GM12878 (cell line): Measurements from ENCODE around the gene TTI1. TPM values are rescaled to one million over a fixed set of nuclear protein-coding genes. Genes with fewer than 3 reads are reported as not detected.

Experiments used
- ATAC-seq: fragments of 200-7000 bp; cut with Tn5 transposase; 3 replicates; pipeline ENCODE4 v1.9.1; 2020; ENCODE audit warnings: mild to moderate bottlenecking, moderate library complexity
- BruUV-seq: library from RNA; stranded (reverse); fragments of 400-500 nt; replicated peaks from 2 replicates; lab custom pipeline; 2021; lab: Mats Ljungman, UMichigan
- CTCF ChIA-PET: fragments of 300-600 bp; sonication (Branson Sonifier 250); formaldehyde crosslinking; extraction: SDS; loops from one replicate; lab custom pipeline; 2021; ENCODE audit warnings: inconsistent platforms; lab: Yijun Ruan, JAX
- POLR2A ChIA-PET: fragments of 350-600 bp; formaldehyde crosslinking; extraction: SDS; loops from one replicate; lab custom pipeline; 2021; ENCODE audit warnings: inconsistent platforms; lab: Charles Lee
- RAD21 ChIA-PET: fragments of 300-600 bp; sonication (Branson Sonifier 250); formaldehyde crosslinking; loops from one replicate; lab custom pipeline; 2023; ENCODE audit warnings: antibody characterized with exemption; ENCODE audit not compliant: unreplicated experiment; lab: Charles Lee
- SMC1A ChIA-PET: fragments of 300-600 bp; sonication (Branson Sonifier 250); formaldehyde crosslinking; loops from one replicate; lab custom pipeline; 2023; ENCODE audit not compliant: unreplicated experiment, uncharacterized antibody; lab: Charles Lee
- DNase-seq: peaks from one replicate; pipeline ENCODE4 v3.0.0-alpha.2; 2011; ENCODE audit warnings: low read depth, low spot score
- FAIRE-seq: peaks from 3 replicates; lab custom pipeline; 2011; peaks lifted over from hg19 to GRCh38; lab: Jason Lieb, UNC
- H2AFZ ChIP-seq: 2 replicates; pipeline ENCODE4 v1.6.0; 2011; ENCODE audit warnings: low read depth, low read length, control low read depth; ENCODE audit not compliant: control insufficient read depth
- H3K27ac ChIP-seq: 2 replicates; pipeline ENCODE4 v1.5.1; 2011; ENCODE audit warnings: control low read depth; ENCODE audit not compliant: control insufficient read depth, insufficient read depth
- H3K27me3 ChIP-seq, 2 experiments: replicated peaks in 1 of 2; 2 replicates each; pipeline versions ENCODE4 v1.6.0 to v1.6.1; 2011; ENCODE audit warnings: low read length in 1 of 2; ENCODE audit not compliant: control insufficient read depth in 2 of 2, insufficient read depth in 2 of 2
- H3K36me3 ChIP-seq, 2 experiments: 2 replicates each; pipeline ENCODE4 v1.5.1; 2011; ENCODE audit warnings: low read length in 1 of 2; ENCODE audit not compliant: control insufficient read depth in 2 of 2, insufficient read depth in 2 of 2
- H3K4me1 ChIP-seq: 2 replicates; pipeline ENCODE4 v1.6.1; 2011; ENCODE audit warnings: mild to moderate bottlenecking, low read length, moderate library complexity, mixed read lengths; ENCODE audit not compliant: control insufficient read depth, insufficient read depth
- H3K4me2 ChIP-seq: 2 replicates; pipeline ENCODE4 v1.6.0; 2011; ENCODE audit warnings: control low read depth; ENCODE audit not compliant: control insufficient read depth, insufficient read depth
- H3K4me3 ChIP-seq: fragments of 200-600 bp; sonication (generic); 2 replicates; pipeline ENCODE4 v1.5.1; 2016
- H3K79me2 ChIP-seq: 2 replicates; pipeline ENCODE4 v1.6.0; 2011; ENCODE audit warnings: low read length; ENCODE audit not compliant: control insufficient read depth, insufficient read depth
- H3K9ac ChIP-seq: 2 replicates; pipeline ENCODE4 v1.8.0; 2011; ENCODE audit warnings: low read length, control low read depth, mixed read lengths; ENCODE audit not compliant: control insufficient read depth, insufficient read depth
- H3K9me3 ChIP-seq: replicated peaks from 3 replicates; pipeline ENCODE4 v1.5.1; 2011; ENCODE audit warnings: mild to moderate bottlenecking, low read length; ENCODE audit not compliant: control insufficient read depth, insufficient read depth
- H4K20me1 ChIP-seq: 2 replicates; pipeline ENCODE4 v1.6.0; 2011; ENCODE audit not compliant: control insufficient read depth, insufficient read depth
- FOS ChIP-seq: IDR thresholded peaks from 3 replicates; pipeline ENCODE4 v1.6.1; 2011; ENCODE audit warnings: borderline replicate concordance; ENCODE audit not compliant: insufficient read length; ENCODE audit errors: extremely low read depth
- NFYB ChIP-seq: IDR thresholded peaks from 2 replicates; pipeline ENCODE4 v1.6.1; 2011; ENCODE audit warnings: low read depth, mild to moderate bottlenecking, low read length, improper control_type of control experiment, moderate library complexity; ENCODE audit not compliant: insufficient read depth
- SMARCA5 ChIP-seq: fragments of 450-650 bp; IDR thresholded peaks from 2 replicates; pipeline ENCODE4 v1.6.1; 2017; ENCODE audit warnings: mild to moderate bottlenecking
- WGBS: methylation state at CpG from one replicate; pipeline ENCODE4 v1.1.6; 2016; ENCODE audit warnings: low lambda C conversion rate; ENCODE audit not compliant: insufficient replicate concordance, insufficient coverage; ENCODE audit errors: missing lambda C conversion rate; 5-methylcytosine and 5-hydroxymethylcytosine counted together
- in situ Hi-C: fragments of 300-500 bp; cut with MboI; formaldehyde crosslinking; loops from 9 replicates; pipeline ENCODE4 v1.14.3; 2018; ENCODE audit warnings: mixed read lengths
- intact Hi-C: fragments of 100-400 bp; cut with micrococcal nuclease; formaldehyde crosslinking; loops from one replicate; pipeline ENCODE4 v1.14.2; 2022; ENCODE audit not compliant: unreplicated experiment
- polyA plus RNA-seq, 11 experiments: library from polyadenylated mRNA; depleted of rRNA in 4 of 11; unstranded in 6 of 11; stranded (reverse) in 5 of 11; fragments of >200 nt; fragmentation: Nextera tagmentation in 4 of 11; fragmentation: Illumina TruSeq in 1 of 11; extraction: Ambion mirVana in 4 of 11; extraction: Trizol in 1 of 11; gene quantifications; 1 replicate in 1 of 11; 2 replicates in 10 of 11; pipeline versions ENCODE4 v1.2.1 to v1.2.3, GENCODE V29; 2011 to 2016; ENCODE audit warnings: inconsistent platforms in 2 of 11, missing spikeins in 2 of 11, low read depth in 1 of 11
- total RNA-seq, 4 experiments: library from RNA; depleted of rRNA in 3 of 4; stranded (reverse); fragments of >200 nt in 3 of 4; fragmentation: Illumina TruSeq in 1 of 4; extraction: Trizol in 1 of 4; gene quantifications; 2 replicates each; pipeline versions ENCODE4 v1.2.1 to v1.2.3, GENCODE V29; 2013 to 2021
- TF ChIP-seq, protein P1 (sequence below): IDR thresholded peaks from 2 replicates; pipeline ENCODE4 v1.6.1; 2012; ENCODE audit warnings: low read depth, low read length, improper control_type of control experiment
- TF ChIP-seq, protein P2 (sequence below): fragments of 450-650 bp; IDR thresholded peaks from 2 replicates; pipeline ENCODE4 v1.6.1; 2016; ENCODE audit warnings: mild to moderate bottlenecking, moderate library complexity, borderline replicate concordance

The TTI1 gene
- total and polyA plus RNA-seq, 10 of the 15 experiments (the other 5 are each of a cell fraction or from before 2014, with no cell fraction given): 5.3 to 44.6 (median 24.9) TPM

DNA sequence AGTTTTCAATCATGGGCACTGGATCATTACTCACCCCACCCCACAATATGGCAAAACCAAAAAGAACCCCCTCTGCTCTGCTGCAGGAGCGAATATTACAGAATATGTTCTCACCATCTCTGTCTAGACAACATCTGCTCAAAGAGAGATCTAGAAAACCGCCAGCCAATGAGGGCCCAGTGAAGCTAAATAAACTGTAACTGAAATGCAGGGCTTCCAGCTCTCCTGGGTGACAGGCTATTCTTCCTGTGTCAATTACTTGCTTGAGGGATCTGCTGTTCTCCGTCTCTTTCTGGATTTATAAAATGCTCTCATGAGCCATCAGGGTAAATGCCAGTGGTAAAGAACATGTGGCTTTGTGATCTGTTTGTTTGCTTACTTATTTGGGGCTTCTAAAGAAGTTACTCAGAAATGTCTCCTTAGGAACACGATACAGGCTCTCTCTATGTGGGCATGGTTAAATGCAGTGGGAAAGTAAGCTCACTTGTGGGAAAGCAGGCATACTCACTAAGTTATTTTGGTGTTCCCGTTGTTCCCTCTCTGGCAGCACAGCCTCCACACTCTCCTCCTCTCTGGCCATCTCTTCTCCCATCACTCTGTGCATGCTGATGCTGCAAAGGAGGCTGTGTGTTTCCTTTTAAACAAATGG lies 44.8 kb downstream of the TTI1 start:
- H2AFZ ChIP-seq: no peak overlapping the region
- DNase-seq: no peak
- no peak overlapping the region for H3K4me3 ChIP-seq
- H3K4me2 ChIP-seq: no peak overlapping the region
- BruUV-seq: no TSS peak
- no peaks in the 10 kb centered on the region for H4K20me1 ChIP-seq
- no peak overlapping the region for H3K9ac ChIP-seq
- CTCF ChIA-PET: interaction anchor here (0.9 kb wide), 1 partner anchor 298 kb away, joined by 3 read pairs; no protein-coding TSS in a partner anchor
- no peaks in the 10 kb centered on the region for H3K27me3 ChIP-seq
- in situ Hi-C loops (no loop called here), intact Hi-C loops (no loop called here)
- no peaks in the 10 kb centered on the region for H3K79me2 ChIP-seq
- peaks cover under 1 to 3% of the 10 kb centered on the region in 2 experiments; a peak in 3 of 4 replicates for H3K36me3 ChIP-seq
- POLR2A ChIA-PET: no interaction called here
- RAD21 ChIA-PET: no interaction called here
- no peaks in the 10 kb centered on the region for H3K9me3 ChIP-seq
- no peak overlapping the region for H3K27ac ChIP-seq
- TF ChIP-seq, protein P1, sequence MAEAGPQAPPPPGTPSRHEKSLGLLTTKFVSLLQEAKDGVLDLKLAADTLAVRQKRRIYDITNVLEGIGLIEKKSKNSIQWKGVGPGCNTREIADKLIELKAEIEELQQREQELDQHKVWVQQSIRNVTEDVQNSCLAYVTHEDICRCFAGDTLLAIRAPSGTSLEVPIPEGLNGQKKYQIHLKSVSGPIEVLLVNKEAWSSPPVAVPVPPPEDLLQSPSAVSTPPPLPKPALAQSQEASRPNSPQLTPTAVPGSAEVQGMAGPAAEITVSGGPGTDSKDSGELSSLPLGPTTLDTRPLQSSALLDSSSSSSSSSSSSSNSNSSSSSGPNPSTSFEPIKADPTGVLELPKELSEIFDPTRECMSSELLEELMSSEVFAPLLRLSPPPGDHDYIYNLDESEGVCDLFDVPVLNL: no peak
- TF ChIP-seq FOS (no peak), SMARCA5 (no peak), NFYB (0 out of 2 replicates have a peak, but pooled peaks have one; percentile 32)
- TF ChIP-seq, protein P2, sequence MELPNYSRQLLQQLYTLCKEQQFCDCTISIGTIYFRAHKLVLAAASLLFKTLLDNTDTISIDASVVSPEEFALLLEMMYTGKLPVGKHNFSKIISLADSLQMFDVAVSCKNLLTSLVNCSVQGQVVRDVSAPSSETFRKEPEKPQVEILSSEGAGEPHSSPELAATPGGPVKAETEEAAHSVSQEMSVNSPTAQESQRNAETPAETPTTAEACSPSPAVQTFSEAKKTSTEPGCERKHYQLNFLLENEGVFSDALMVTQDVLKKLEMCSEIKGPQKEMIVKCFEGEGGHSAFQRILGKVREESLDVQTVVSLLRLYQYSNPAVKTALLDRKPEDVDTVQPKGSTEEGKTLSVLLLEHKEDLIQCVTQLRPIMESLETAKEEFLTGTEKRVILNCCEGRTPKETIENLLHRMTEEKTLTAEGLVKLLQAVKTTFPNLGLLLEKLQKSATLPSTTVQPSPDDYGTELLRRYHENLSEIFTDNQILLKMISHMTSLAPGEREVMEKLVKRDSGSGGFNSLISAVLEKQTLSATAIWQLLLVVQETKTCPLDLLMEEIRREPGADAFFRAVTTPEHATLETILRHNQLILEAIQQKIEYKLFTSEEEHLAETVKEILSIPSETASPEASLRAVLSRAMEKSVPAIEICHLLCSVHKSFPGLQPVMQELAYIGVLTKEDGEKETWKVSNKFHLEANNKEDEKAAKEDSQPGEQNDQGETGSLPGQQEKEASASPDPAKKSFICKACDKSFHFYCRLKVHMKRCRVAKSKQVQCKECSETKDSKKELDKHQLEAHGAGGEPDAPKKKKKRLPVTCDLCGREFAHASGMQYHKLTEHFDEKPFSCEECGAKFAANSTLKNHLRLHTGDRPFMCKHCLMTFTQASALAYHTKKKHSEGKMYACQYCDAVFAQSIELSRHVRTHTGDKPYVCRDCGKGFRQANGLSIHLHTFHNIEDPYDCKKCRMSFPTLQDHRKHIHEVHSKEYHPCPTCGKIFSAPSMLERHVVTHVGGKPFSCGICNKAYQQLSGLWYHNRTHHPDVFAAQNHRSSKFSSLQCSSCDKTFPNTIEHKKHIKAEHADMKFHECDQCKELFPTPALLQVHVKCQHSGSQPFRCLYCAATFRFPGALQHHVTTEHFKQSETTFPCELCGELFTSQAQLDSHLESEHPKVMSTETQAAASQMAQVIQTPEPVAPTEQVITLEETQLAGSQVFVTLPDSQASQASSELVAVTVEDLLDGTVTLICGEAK: no peak
- FAIRE-seq: no peak
- ATAC-seq: no peak
- WGBS: 99% methylated on average over 5 of the region's 5 CpGs
- peaks cover 33% of the 10 kb centered on the region for H3K4me1 ChIP-seq
- SMC1A ChIA-PET: interaction anchor here (0.9 kb wide), 1 partner anchor 16 kb away, joined by 3 read pairs; no protein-coding TSS in a partner anchor
